GM12865 (cell line): ENCODE data around the gene DISP3.

Experiments used
- DNase-seq: peaks from one replicate; pipeline ENCODE4 v3.0.0; 2010; ENCODE audit warnings: low read depth
- H3K4me3 ChIP-seq: 2 replicates; pipeline ENCODE4 v1.5.1; 2011; ENCODE audit warnings: mild to moderate bottlenecking, low read depth, low read length, control low read depth
- CTCF ChIP-seq: IDR thresholded peaks from 2 replicates; pipeline ENCODE4 v1.5.1; 2011; ENCODE audit warnings: low read length, control low read depth, low read depth, inconsistent platforms; ENCODE audit not compliant: insufficient read depth; ENCODE audit errors: missing control alignments

Gene DISP3

GRCh38 chr1:11466416-11466815, 12.5 kb upstream of the DISP3 start:
- H3K4me3 ChIP-seq = no peak overlapping the region
- no peak for TF ChIP-seq CTCF
- DNase-seq = no peak

- no peak for TF ChIP-seq CTCF
- no peak for DNase-seq
- no peak overlapping the region for H3K4me3 ChIP-seq
Observed at GRCh38 chr1:11468878-11469277, 10.1 kb upstream of the DISP3 start.

- no peak for TF ChIP-seq CTCF
- H3K4me3 ChIP-seq = no peak overlapping the region
- DNase-seq = no peak
Observed at GRCh38 chr1:11470912-11471311, 8.0 kb upstream of the DISP3 start.

- DNase-seq = no peak
- no peak for TF ChIP-seq CTCF
- H3K4me3 ChIP-seq = no peak overlapping the region
Observed at GRCh38 chr1:11471473-11471872, 7.5 kb upstream of the DISP3 start.

GRCh38 chr1:11472284-11472683, 6.7 kb upstream of the DISP3 start:
- no peak overlapping the region for H3K4me3 ChIP-seq
- TF ChIP-seq CTCF = no peak
- DNase-seq = no peak

- TF ChIP-seq CTCF = no peak
- H3K4me3 ChIP-seq = no peak overlapping the region
- DNase-seq = no peak
Observed at GRCh38 chr1:11472741-11473140, 6.2 kb upstream of the DISP3 start.

- peak; percentile 8 for DNase-seq
- no peak for TF ChIP-seq CTCF
- H3K4me3 ChIP-seq = no peak overlapping the region
Observed at GRCh38 chr1:11473491-11474034, 5.4 kb upstream of the DISP3 start.
